GM12874 (cell line): Measurements from ENCODE around the gene SORCS1.

Source experiments
- TF ChIP-seq, protein P1 (sequence below): IDR thresholded peaks from 2 replicates; pipeline ENCODE4 v1.5.1; 2011; ENCODE audit warnings: low read depth, mild to moderate bottlenecking, control low read depth, low read length, moderate library complexity; ENCODE audit not compliant: insufficient read depth

Gene SORCS1

DNA sequence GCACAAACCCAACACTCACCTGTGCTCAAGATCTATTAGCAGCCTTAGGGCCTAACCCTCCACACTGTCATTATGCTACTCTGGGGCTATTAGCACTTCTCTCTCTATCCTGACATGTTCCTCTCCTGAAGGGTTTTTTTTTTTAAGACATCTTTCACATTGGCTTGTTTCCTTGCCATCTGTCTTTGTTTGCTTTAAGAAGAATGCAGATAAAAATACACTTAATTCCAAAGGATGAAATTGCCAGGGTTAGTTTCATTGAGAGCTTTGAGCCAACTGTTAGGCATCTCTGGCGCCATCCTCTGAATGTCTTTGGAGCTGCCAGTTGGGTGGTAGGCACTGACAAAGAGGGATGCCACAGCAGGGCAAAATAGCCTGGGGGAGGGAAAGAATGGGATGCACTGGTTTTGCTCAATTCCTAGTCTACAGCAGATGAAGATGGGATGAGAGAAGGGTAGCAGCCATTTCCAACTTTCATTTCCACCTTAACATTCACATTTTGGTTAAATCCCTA lies 399.2 kb downstream of the SORCS1 start:
- TF ChIP-seq, protein P1, sequence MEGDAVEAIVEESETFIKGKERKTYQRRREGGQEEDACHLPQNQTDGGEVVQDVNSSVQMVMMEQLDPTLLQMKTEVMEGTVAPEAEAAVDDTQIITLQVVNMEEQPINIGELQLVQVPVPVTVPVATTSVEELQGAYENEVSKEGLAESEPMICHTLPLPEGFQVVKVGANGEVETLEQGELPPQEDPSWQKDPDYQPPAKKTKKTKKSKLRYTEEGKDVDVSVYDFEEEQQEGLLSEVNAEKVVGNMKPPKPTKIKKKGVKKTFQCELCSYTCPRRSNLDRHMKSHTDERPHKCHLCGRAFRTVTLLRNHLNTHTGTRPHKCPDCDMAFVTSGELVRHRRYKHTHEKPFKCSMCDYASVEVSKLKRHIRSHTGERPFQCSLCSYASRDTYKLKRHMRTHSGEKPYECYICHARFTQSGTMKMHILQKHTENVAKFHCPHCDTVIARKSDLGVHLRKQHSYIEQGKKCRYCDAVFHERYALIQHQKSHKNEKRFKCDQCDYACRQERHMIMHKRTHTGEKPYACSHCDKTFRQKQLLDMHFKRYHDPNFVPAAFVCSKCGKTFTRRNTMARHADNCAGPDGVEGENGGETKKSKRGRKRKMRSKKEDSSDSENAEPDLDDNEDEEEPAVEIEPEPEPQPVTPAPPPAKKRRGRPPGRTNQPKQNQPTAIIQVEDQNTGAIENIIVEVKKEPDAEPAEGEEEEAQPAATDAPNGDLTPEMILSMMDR, result no peak

DNA sequence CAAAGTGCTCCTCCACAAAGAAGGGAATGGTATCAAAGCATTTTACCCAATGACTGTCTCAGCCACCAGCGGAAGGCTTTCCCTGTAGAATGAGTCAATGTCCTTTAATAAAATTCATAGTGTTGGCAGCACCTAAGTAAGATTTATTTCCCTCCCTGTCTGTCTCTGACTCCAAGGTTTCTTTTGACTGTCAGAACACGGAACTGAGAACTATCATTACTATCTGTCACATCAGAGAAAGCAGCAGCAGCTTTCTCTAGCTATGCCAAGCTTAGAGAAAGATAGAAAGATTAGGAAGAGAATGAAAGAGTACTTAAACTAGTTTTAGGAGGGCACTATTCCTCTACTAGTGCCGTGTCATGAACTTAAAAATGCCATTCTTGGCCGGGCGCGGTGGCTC lies 400.1 kb downstream of the SORCS1 start:
- TF ChIP-seq, protein P1, result no peak

DNA sequence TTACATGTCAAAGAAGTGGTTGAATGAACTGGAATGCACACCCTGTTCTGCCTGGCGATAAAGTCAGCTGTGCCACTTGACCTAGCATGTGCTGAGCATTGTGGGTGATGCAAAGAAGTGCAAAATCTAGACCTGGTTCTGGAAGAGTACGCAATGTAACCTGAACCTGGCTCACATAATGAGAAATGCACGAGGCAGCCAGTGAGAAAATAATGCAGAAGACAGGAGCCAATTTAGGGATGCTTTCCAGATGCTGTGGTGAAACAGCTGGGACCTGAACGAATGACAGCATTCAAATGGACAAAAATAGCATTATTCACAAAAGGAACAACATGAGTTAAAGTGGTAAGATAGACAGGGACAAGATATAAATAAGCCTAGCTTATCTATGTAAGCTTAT lies 402.6 kb downstream of the SORCS1 start:
- TF ChIP-seq, protein P1, result no peak

DNA sequence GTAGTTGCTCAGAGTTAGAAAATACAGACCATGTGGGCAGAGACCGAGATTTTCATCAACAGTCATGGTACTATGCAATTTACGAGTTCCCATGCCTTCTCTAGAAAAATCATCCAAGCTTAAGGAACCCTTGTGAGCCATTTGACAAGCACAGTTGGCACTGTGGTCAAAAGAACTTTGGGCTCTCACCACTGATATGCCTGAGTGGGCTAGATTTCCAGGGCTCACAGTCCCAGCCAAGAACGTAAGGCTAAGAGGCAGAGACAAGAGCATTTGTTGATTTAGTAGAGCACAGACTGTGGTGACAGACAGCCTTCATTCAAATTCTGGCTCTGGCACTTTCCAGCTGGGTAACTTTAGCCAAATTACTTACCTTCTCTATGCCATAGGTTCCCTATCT lies 407.0 kb downstream of the SORCS1 start:
- TF ChIP-seq, protein P1, result no peak

DNA sequence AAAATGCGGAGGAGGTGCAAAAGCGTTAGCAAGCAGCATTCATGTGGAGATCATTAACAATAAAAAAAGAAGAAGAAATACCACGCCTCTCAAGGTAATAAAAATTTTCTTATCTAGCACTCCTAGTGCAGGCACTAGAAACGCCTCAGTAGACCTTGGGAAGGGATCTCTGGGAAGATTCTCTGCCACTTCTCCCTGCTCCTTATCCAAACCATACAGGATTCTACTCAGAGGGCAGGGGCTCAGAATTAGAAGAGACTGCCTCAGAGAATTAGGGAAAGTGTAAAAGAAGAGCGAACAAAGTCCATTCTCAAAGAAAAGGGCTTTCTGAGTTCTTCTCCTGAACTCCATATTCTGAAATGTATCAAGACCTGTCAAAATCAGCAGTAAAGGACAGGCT lies 413.4 kb downstream of the SORCS1 start:
- TF ChIP-seq, protein P1, result no peak

DNA sequence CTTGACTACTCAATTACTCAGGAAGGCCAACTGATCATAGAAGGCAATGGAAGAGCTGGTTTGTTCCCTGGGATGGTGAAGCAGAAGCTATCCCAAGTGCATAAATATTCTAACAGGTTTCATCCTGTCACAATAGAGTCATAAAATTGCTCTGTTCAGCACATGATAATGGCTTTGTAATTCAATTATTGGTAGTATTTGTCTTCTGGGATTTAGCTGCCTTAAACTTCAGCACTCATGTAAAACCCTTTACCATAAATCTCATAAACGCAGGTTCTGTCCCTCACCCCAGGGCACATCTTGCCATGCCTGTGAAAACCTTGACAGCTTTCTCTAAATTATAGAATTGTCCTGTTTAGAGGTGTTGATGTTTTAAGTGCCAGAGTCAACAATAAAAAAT lies 417.6 kb downstream of the SORCS1 start:
- TF ChIP-seq, protein P1, result no peak

DNA sequence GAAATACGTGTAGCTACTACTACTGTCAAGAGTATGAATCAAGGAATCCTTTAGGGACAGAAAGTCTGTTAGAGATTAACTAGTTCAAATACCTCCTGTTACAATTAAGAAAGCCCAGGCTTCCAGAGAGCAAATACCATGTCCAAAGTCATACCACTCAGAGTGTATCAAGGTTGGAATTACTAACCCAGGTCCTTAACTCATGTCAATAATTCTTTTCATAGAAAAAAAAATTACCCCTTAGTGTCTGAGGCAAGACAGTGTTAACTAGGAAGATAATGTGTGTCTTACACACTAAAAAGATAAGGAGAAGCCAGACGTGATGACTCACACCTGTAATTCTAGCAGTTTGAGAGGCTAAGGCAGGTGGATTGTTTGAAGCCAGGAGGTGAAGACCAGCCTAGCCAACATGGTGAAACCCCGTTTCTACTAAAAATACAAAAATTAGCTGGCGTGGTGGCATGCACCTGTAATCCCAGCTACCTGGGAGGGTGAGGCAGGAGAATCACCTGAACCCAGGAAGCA lies 423.4 kb downstream of the SORCS1 start:
- TF ChIP-seq, protein P1, result no peak

DNA sequence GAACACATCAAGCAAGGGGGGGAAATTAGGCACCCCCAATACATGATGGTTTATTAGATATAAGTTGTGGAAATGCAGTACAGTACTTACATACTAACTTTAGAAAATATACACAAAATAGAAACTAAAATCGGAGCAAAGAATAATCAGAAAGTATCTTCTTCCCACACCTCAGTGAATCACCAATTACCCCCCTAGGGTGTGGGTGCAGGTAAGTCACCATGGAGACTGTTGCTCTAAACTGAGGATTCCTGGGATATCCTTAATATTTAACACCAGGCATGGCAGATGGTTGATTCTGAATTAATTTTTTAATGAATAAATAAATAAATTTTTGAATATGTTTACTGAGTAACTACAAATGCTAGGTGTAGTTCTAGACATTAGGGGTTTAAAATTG lies 424.4 kb downstream of the SORCS1 start:
- TF ChIP-seq, protein P1, result no peak
